Neural progenitor cell (in vitro differentiated cells): ENCODE measurements around the gene UBE2G2.

Experiments
- EZH2 ChIP-seq: fragments of 200-600 bp; sonication (generic); IDR thresholded peaks from 2 replicates; pipeline ENCODE4 v1.6.1; 2017; ENCODE audit warnings: antibody characterized with exemption, mild to moderate bottlenecking, moderate library complexity
- TF ChIP-seq, protein P1 (sequence below): fragments of 200-600 bp; sonication (generic); IDR thresholded peaks from 2 replicates; pipeline ENCODE4 v1.5.1; 2017; ENCODE audit warnings: antibody characterized with exemption, mild to moderate bottlenecking

DNA sequence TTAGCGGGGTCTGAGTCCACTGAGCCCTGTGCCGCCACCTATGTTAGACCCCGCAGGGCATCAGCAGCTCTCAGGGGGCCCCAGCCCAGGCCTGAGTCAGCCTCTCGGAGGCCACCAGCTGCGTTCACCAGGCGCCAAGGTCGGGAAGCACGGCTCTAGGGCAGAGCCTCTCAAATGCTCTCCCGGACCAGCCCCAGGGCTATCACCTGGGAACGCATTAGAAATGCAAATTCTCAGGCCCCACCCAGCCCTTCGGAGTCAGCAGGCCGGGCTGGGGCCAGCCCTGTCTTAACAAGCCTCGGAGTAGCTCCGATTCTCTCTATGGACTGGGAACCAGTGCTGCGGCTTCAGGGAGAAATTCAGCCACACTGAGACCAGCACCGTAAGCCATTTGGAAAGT, 53.0 kb downstream of the UBE2G2 start:
- TF ChIP-seq, protein P1, sequence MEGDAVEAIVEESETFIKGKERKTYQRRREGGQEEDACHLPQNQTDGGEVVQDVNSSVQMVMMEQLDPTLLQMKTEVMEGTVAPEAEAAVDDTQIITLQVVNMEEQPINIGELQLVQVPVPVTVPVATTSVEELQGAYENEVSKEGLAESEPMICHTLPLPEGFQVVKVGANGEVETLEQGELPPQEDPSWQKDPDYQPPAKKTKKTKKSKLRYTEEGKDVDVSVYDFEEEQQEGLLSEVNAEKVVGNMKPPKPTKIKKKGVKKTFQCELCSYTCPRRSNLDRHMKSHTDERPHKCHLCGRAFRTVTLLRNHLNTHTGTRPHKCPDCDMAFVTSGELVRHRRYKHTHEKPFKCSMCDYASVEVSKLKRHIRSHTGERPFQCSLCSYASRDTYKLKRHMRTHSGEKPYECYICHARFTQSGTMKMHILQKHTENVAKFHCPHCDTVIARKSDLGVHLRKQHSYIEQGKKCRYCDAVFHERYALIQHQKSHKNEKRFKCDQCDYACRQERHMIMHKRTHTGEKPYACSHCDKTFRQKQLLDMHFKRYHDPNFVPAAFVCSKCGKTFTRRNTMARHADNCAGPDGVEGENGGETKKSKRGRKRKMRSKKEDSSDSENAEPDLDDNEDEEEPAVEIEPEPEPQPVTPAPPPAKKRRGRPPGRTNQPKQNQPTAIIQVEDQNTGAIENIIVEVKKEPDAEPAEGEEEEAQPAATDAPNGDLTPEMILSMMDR: no peak
- no peak for TF ChIP-seq EZH2
